Osteocyte (in vitro differentiated cells): ENCODE data around the gene SYCE3. TPM values are rescaled to one million over a fixed set of nuclear protein-coding genes. Genes with fewer than 3 reads are reported as not detected.

Source experiments
- DNase-seq: peaks from one replicate; pipeline ENCODE4 v3.0.0; 2021; ENCODE audit warnings: mixed read lengths; ENCODE audit not compliant: unreplicated experiment; ENCODE audit errors: extremely low spot score
- H3K27ac Mint-ChIP-seq: one replicate; pipeline ENCODE4 v1.8.0; 2021; ENCODE audit warnings: mild to moderate bottlenecking, mixed read lengths; ENCODE audit not compliant: unreplicated experiment
- H3K27me3 Mint-ChIP-seq: one replicate; pipeline ENCODE4 v1.8.0; 2021; ENCODE audit warnings: mixed read lengths; ENCODE audit not compliant: unreplicated experiment
- H3K36me3 Mint-ChIP-seq: one replicate; pipeline ENCODE4 v1.8.0; 2021; ENCODE audit warnings: mixed read lengths; ENCODE audit not compliant: unreplicated experiment
- H3K4me1 Mint-ChIP-seq: one replicate; pipeline ENCODE4 v1.8.0; 2021; ENCODE audit warnings: mixed read lengths; ENCODE audit not compliant: unreplicated experiment
- H3K4me3 Mint-ChIP-seq: one replicate; pipeline ENCODE4 v1.8.0; 2021; ENCODE audit warnings: mild to moderate bottlenecking, moderate library complexity, mixed read lengths; ENCODE audit not compliant: unreplicated experiment
- H3K9me3 Mint-ChIP-seq: one replicate; pipeline ENCODE4 v1.8.0; 2021; ENCODE audit warnings: mixed read lengths; ENCODE audit not compliant: unreplicated experiment
- total RNA-seq: library from RNA; stranded (reverse); gene quantifications from 2 replicates; pipeline ENCODE4 v1.2.1, GENCODE V29; 2021
- TF ChIP-seq, protein P1 (sequence below): fragments of 200-600 bp; sonication (generic); IDR thresholded peaks from 2 replicates; pipeline ENCODE4 v1.5.0; 2021; ENCODE audit warnings: antibody characterized with exemption, mild to moderate bottlenecking, moderate library complexity

SYCE3 gene
- total RNA-seq, 1 donor from 2014 or later: not detected

DNA sequence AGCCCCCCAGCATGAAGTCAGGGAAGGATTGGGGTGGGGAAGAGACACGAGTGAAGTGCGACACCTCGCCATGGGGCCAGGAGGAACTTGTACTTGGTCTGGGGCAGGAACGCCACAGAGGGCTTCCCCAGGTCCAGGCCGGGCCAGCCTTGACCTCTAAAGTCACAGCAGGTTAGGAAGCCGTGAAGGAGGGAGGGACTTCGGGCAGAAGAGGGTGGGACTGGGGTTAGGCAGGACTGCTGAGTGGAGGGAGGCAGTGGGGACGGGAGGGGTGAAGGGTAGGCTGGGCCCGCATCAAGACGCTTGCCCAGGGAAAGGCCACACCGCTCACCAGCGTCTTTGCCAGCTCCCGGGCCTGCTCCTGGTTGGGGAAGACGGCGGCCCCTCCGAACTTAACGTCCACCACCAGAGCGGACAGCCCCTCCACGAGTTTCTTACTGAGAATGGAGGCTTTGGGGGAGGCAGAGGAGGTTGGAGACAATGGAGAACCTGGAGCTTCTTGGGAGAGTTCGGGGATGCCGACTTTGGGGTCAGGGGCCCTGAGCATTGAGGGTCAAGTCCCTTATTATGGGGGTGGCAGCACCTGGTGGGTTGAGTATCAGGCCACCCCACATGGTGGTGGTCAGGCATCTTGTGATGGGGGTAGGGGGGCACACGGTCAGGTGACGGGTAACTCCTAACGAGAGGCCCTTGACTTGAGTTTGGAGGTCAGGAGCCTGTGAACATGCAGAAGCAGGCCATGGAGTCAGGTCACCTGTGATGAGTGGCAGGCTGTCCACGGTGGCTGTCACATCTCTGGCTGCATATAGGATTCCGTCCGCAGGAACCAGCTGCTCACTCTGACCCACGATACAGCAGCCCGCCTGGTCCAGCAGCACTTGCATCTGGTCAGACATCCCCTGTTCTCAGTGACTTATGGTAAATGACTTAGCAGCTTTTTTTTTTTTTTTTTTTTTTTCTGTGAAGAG, 35.6 kb downstream of the SYCE3 start:
- Mint-ChIP-seq H3K4me3 (peak overlapping the region; percentile 65), H3K9me3 (no peaks in the 10 kb centered on the region), H3K4me1 (peaks cover 27% of the 10 kb centered on the region), H3K27ac (peak overlapping the region; percentile 68), H3K36me3 (peaks cover 4% of the 10 kb centered on the region), H3K27me3 (no peaks in the 10 kb centered on the region)
- TF ChIP-seq, protein P1, sequence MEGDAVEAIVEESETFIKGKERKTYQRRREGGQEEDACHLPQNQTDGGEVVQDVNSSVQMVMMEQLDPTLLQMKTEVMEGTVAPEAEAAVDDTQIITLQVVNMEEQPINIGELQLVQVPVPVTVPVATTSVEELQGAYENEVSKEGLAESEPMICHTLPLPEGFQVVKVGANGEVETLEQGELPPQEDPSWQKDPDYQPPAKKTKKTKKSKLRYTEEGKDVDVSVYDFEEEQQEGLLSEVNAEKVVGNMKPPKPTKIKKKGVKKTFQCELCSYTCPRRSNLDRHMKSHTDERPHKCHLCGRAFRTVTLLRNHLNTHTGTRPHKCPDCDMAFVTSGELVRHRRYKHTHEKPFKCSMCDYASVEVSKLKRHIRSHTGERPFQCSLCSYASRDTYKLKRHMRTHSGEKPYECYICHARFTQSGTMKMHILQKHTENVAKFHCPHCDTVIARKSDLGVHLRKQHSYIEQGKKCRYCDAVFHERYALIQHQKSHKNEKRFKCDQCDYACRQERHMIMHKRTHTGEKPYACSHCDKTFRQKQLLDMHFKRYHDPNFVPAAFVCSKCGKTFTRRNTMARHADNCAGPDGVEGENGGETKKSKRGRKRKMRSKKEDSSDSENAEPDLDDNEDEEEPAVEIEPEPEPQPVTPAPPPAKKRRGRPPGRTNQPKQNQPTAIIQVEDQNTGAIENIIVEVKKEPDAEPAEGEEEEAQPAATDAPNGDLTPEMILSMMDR: no peak
- no peak for DNase-seq

DNA sequence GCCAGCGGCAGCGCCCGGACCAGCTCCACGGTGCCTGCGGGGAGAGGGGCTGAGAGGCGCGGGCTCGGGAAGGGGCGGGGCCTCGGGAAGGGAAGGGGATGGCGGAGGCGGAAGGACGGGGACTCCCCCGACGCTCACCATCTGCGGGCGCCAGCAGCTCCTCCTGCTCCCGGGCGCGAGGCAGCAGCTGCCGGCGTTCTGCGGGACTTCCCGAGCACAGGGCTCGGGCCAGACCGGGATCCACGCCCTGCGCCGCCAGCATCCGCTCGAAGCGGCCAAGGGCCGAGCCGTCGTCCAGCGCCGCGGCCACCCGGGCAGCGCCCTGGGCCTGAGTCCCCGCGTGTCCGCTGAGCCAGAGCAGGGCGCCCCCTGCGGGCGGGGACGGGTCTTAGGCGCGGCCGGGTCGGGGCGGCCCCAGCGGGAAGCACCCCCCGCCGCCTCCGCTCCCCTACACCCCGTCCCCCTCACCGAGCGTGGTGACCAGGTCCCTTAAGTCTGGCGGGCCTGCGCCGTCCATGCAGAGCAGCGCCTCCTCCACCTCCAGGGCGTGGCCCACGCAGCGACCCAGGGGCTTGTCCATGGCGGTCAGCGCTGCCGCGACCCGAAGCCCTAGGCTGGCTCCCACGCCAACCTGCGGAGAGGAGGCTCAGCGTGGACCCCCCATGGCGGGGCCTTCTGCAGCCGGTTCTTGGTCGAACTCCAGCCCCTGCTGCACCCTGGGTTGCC, 36.4 kb downstream of the SYCE3 start:
- Mint-ChIP-seq H3K4me1 (peaks cover 27% of the 10 kb centered on the region), H3K27ac (peak overlapping the region; percentile 68), H3K27me3 (no peaks in the 10 kb centered on the region), H3K9me3 (no peaks in the 10 kb centered on the region), H3K36me3 (peaks cover 4% of the 10 kb centered on the region), H3K4me3 (peak overlapping the region; percentile 65)
- DNase-seq: peak; percentile 92
- TF ChIP-seq, protein P1: peak; percentile 75

DNA sequence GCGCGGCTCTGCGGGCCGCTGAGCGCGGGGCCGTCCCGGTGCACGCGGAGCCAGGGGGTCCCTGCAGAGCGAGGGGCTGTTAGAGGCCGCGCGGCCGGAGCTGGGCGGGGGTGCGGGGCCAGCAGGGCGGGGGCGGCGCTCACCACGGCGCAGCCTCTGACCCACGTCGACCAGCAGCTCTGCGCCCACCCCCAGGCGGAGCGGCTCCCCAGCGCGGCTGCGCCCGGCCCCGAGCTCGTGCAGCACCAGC, 36.9 kb downstream of the SYCE3 start:
- TF ChIP-seq, protein P1: peak; percentile 38
- peaks cover 4% of the 10 kb centered on the region for H3K36me3 Mint-ChIP-seq
- DNase-seq: no peak
- peak overlapping the region; percentile 83 for H3K4me3 Mint-ChIP-seq
- H3K9me3 Mint-ChIP-seq: no peaks in the 10 kb centered on the region
- no peaks in the 10 kb centered on the region for H3K27me3 Mint-ChIP-seq
- H3K4me1 Mint-ChIP-seq: peaks cover 24% of the 10 kb centered on the region
- no peak overlapping the region for H3K27ac Mint-ChIP-seq

DNA sequence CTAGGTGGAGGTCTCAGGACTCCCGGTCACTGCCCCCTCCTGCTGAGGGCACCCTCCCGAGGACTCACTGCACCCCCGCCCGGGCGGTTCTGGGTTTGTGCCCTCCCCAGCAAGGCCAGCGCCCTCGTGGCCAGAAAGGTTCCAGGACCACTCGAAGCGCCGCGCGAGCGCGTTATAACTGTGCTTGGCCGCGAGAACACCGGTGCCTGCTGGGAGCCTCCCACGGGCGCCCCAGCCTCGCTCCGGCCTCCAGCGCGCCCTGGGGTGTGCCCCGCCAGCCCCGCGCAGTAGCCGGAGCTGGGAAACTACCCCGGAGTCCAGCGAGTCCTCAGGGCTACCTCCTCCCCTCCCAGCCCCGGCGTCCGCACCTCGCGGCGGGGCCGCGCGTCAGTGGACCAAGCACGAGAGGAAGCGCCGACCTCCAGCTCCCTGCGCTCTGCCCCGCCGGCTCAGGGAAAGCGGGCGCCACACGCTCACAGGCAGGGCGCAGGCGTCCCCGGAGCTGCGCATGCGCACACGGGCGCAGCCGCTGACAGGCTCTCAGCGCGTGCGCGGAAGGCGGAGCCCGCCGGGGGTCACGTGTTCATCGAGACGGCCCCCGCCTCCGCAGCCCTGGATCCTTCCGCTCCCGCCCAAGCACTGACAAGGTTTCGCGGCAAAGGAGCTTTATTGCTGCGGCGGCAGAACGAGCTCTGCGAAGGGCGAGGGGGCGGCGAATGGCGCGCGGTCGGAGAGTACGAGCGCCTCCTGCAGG, 37.4 kb downstream of the SYCE3 start, which contains the start of gene SCO2:
Gene SCO2, minus strand, starts transcription at position 495 of the 754 bp plus-strand sequence. CDS start 1,187 bp downstream, outside the sequence.
- peaks cover 4% of the 10 kb centered on the region for H3K36me3 Mint-ChIP-seq
- DNase-seq: peak; percentile 99
- peaks cover 24% of the 10 kb centered on the region for H3K4me1 Mint-ChIP-seq
- no peaks in the 10 kb centered on the region for H3K27me3 Mint-ChIP-seq
- peak within 1 kb of the TSS; percentile 71 for H3K27ac Mint-ChIP-seq
- H3K4me3 Mint-ChIP-seq: peak within 1 kb of the TSS; percentile 83
- no peaks in the 10 kb centered on the region for H3K9me3 Mint-ChIP-seq
- TF ChIP-seq, protein P1: peak; percentile 67
